HG03354 (cell line): Measurements from ENCODE around the gene GARIN5A.

ENCODE experiments used
- ATAC-seq: cut with Tn5 transposase; IDR thresholded peaks from one replicate; pipeline ENCODE4 v1.9.1; 2021; ENCODE audit warnings: mild to moderate bottlenecking; ENCODE audit not compliant: unreplicated experiment, poor library complexity, severe bottlenecking

The GARIN5A gene

GRCh38 chr19:50422397-50423278, 54.0 kb downstream of the GARIN5A start:
- no peak for ATAC-seq

- no peak for ATAC-seq
Observed at GRCh38 chr19:50420808-50421207, 55.8 kb downstream of the GARIN5A start.

GRCh38 chr19:50420127-50420526, 56.5 kb downstream of the GARIN5A start:
- no peak for ATAC-seq

- no peak for ATAC-seq
Observed at GRCh38 chr19:50419580-50420035, 57.0 kb downstream of the GARIN5A start.

GRCh38 chr19:50419022-50419579, 57.5 kb downstream of the GARIN5A start:
- ATAC-seq, result no peak

- ATAC-seq, result no peak
Observed at GRCh38 chr19:50418176-50419021, 58.2 kb downstream of the GARIN5A start, which contains the start of gene SPIB. SPIB (plus strand) TSS chr19:50418938; CDS start chr19:50418963, 25 bp downstream.

GRCh38 chr19:50417111-50418081, 59.3 kb downstream of the GARIN5A start:
- ATAC-seq, result no peak
